ENCODE data around the gene HECW1. TPM values are rescaled to one million over a fixed set of nuclear protein-coding genes. Genes with fewer than 3 reads are reported as not detected.

Gene HECW1
- total RNA-seq, 4 donors from 2014 or later = 0.06 to 0.99 (median 0.27) TPM

GRCh38 chr7:43540471-43540870 lies 428.0 kb downstream of the HECW1 start:
- Histone ChIP-seq H3K9me3 (no peaks in the 10 kb centered on the region), H3K4me1 (peaks cover 0 to 6% (median 0%) of the 10 kb centered on the region in 4 donors), H3K4me3 (no peak overlapping the region), H3K27me3 (no peaks in the 10 kb centered on the region), H3K27ac (replicated peaks in 1 of 4) (no peak overlapping the region), H3K36me3 (no peaks in the 10 kb centered on the region)
- TF ChIP-seq POLR2A (IDR thresholded peaks at IDR 0.05; ENCODE audit: low read depth) (no peak), EP300 (IDR thresholded peaks at IDR 0.05) (no peak), POLR2AphosphoS5 (IDR thresholded peaks at IDR 0.05) (no peak), CTCF (IDR thresholded peaks at IDR 0.05) (no peak)
- intact Hi-C loops (cut with DNase I) = no loop called here
- 96% methylated on average over 3 of the region's 3 CpGs for WGBS
- peak; percentile 45 for DNase-seq (ENCODE audit: extremely low spot score)

- DNase-seq (ENCODE audit: extremely low spot score) = no peak
- Histone ChIP-seq H3K27ac (replicated peaks in 1 of 4) (no peak overlapping the region), H3K9me3 (peaks cover 0 to 10% (median 5%) of the 10 kb centered on the region in 4 donors), H3K4me3 (no peak overlapping the region), H3K4me1 (peaks cover 0 to 6% (median 0%) of the 10 kb centered on the region in 4 donors), H3K36me3 (no peaks in the 10 kb centered on the region), H3K27me3 (no peaks in the 10 kb centered on the region)
- TF ChIP-seq EP300 (IDR thresholded peaks at IDR 0.05) = no peak
- TF ChIP-seq POLR2A (IDR thresholded peaks at IDR 0.05; ENCODE audit: low read depth) = no peak
- TF ChIP-seq POLR2AphosphoS5 (IDR thresholded peaks at IDR 0.05) = no peak
- no peak for TF ChIP-seq CTCF (IDR thresholded peaks at IDR 0.05)
- intact Hi-C loops (cut with DNase I) = no loop called here
- 95% methylated on average over 5 of the region's 5 CpGs for WGBS
These were observed 430.3 kb downstream of the HECW1 start for GRCh38 chr7:43542716-43543115.

GRCh38 chr7:43546231-43546630 lies 433.8 kb downstream of the HECW1 start:
- Histone ChIP-seq H3K27ac (replicated peaks in 1 of 4) (no peak overlapping the region), H3K9me3 (peaks cover 0 to 10% (median 5%) of the 10 kb centered on the region in 4 donors), H3K4me3 (no peak overlapping the region), H3K27me3 (no peaks in the 10 kb centered on the region), H3K4me1 (no peaks in the 10 kb centered on the region), H3K36me3 (no peaks in the 10 kb centered on the region)
- intact Hi-C loops (cut with DNase I) = no loop called here
- DNase-seq (ENCODE audit: extremely low spot score) = no peak
- no peak for TF ChIP-seq POLR2A (IDR thresholded peaks at IDR 0.05; ENCODE audit: low read depth)
- no peak for TF ChIP-seq EP300 (IDR thresholded peaks at IDR 0.05)
- TF ChIP-seq POLR2AphosphoS5 (IDR thresholded peaks at IDR 0.05) = no peak
- no peak for TF ChIP-seq CTCF (IDR thresholded peaks at IDR 0.05)

GRCh38 chr7:43550427-43550826 lies 438.0 kb downstream of the HECW1 start:
- no peak overlapping the region for H3K4me3 ChIP-seq
- peaks cover 4 to 13% (median 8%) of the 10 kb centered on the region in 4 donors for H3K4me1 ChIP-seq
- intact Hi-C loops (cut with DNase I) = no loop called here
- H3K9me3 ChIP-seq = peaks cover 0 to 10% (median 5%) of the 10 kb centered on the region in 4 donors
- peak; percentile 42 for DNase-seq (ENCODE audit: extremely low spot score)
- TF ChIP-seq POLR2AphosphoS5 (IDR thresholded peaks at IDR 0.05) = no peak
- TF ChIP-seq POLR2A (IDR thresholded peaks at IDR 0.05; ENCODE audit: low read depth) = no peak
- no peak for TF ChIP-seq CTCF (IDR thresholded peaks at IDR 0.05)
- TF ChIP-seq EP300 (IDR thresholded peaks at IDR 0.05) = no peak
- whole genome bisulfite sequencing = 97% methylated on average over 15 of the region's 16 CpGs
- no peaks in the 10 kb centered on the region for H3K27me3 ChIP-seq
- H3K36me3 ChIP-seq = no peaks in the 10 kb centered on the region
- H3K27ac ChIP-seq (replicated peaks in 1 of 4) = no peak overlapping the region

- TF ChIP-seq POLR2AphosphoS5 (IDR thresholded peaks at IDR 0.05) = no peak
- TF ChIP-seq POLR2A (IDR thresholded peaks at IDR 0.05; ENCODE audit: low read depth) = no peak
- TF ChIP-seq CTCF (IDR thresholded peaks at IDR 0.05) = no peak
- TF ChIP-seq EP300 (IDR thresholded peaks at IDR 0.05) = no peak
- 91% methylated on average over 8 of the region's 8 CpGs for WGBS
- Histone ChIP-seq H3K27ac (replicated peaks in 1 of 4) (no peak overlapping the region), H3K36me3 (no peaks in the 10 kb centered on the region), H3K9me3 (peaks cover 0 to 4% (median 1%) of the 10 kb centered on the region in 4 donors), H3K4me3 (no peak overlapping the region), H3K4me1 (peaks cover 4 to 13% (median 8%) of the 10 kb centered on the region in 4 donors), H3K27me3 (no peaks in the 10 kb centered on the region)
- DNase-seq (ENCODE audit: extremely low spot score) = peak; percentile 82
- intact Hi-C loops (cut with DNase I) = no loop called here
These were observed 439.7 kb downstream of the HECW1 start for GRCh38 chr7:43552122-43552521.

Data from esophagus muscularis mucosa (tissue), 4 donors.